Neural progenitor cell (in vitro differentiated cells): ENCODE results near the gene VEZT. TPM values are rescaled to one million over a fixed set of nuclear protein-coding genes. Genes with fewer than 3 reads are reported as not detected.
"Not testable (repeated sequence)": the region's sequence is repeated elsewhere in the genome, so short reads cannot be mapped to it uniquely, and the experiment has no call there.

Source experiments
- DNase-seq: peaks from one replicate; pipeline ENCODE4 v3.0.0-alpha.2; 2016; ENCODE audit warnings: low spot score
- H2AFZ ChIP-seq: fragments of 200-600 bp; sonication (generic); replicated peaks from 2 replicates; pipeline ENCODE4 v1.6.1; 2016; ENCODE audit warnings: antibody characterized with exemption
- H3F3A ChIP-seq: fragments of 200-600 bp; sonication (generic); 2 replicates; pipeline ENCODE4 v1.6.1; 2016; ENCODE audit warnings: antibody characterized with exemption, low read depth
- H3K27ac ChIP-seq: fragments of 200-600 bp; sonication (generic); 2 replicates; pipeline ENCODE4 v1.5.1; 2016; ENCODE audit warnings: mild to moderate bottlenecking
- H3K27me3 ChIP-seq: fragments of 200-600 bp; sonication (generic); 2 replicates; pipeline ENCODE4 v1.6.1; 2016; ENCODE audit warnings: mild to moderate bottlenecking, moderate library complexity
- H3K36me3 ChIP-seq: fragments of 200-600 bp; sonication (generic); 2 replicates; pipeline ENCODE4 v1.5.1; 2016
- H3K4me1 ChIP-seq: fragments of 200-600 bp; sonication (generic); 2 replicates; pipeline ENCODE4 v1.6.1; 2016; ENCODE audit warnings: mixed run types
- H3K4me2 ChIP-seq: fragments of 200-600 bp; sonication (generic); 2 replicates; pipeline ENCODE4 v1.6.1; 2016
- H3K4me3 ChIP-seq: fragments of 200-600 bp; sonication (generic); 2 replicates; pipeline ENCODE4 v1.5.1; 2016
- H3K79me2 ChIP-seq: fragments of 200-600 bp; sonication (generic); 2 replicates; pipeline ENCODE4 v1.6.1; 2016; ENCODE audit warnings: low read depth
- H3K9ac ChIP-seq: fragments of 200-600 bp; sonication (generic); 2 replicates; pipeline ENCODE4 v1.6.1; 2016
- H3K9me3 ChIP-seq: fragments of 200-600 bp; sonication (generic); 2 replicates; pipeline ENCODE4 v1.5.1; 2016; ENCODE audit warnings: low read depth
- H4K20me1 ChIP-seq: fragments of 200-600 bp; sonication (generic); 2 replicates; pipeline ENCODE4 v1.6.1; 2016; ENCODE audit warnings: low read depth
- H3K27ac Mint-ChIP-seq: 3 replicates; pipeline ENCODE4 v1.8.0; 2021; ENCODE audit warnings: mixed read lengths
- H3K27me3 Mint-ChIP-seq: 2 replicates; pipeline ENCODE4 v1.8.0; 2022; ENCODE audit warnings: low read depth, mild to moderate bottlenecking, inconsistent platforms, moderate library complexity, mixed read lengths; ENCODE audit not compliant: insufficient read depth
- H3K36me3 Mint-ChIP-seq: 3 replicates; pipeline ENCODE4 v1.8.0; 2021; ENCODE audit warnings: mixed read lengths
- H3K4me1 Mint-ChIP-seq: 3 replicates; pipeline ENCODE4 v1.8.0; 2021; ENCODE audit warnings: mixed read lengths
- H3K4me3 Mint-ChIP-seq: 3 replicates; pipeline ENCODE4 v1.8.0; 2021; ENCODE audit warnings: mild to moderate bottlenecking, moderate library complexity, mixed read lengths
- H3K9me3 Mint-ChIP-seq: 3 replicates; pipeline ENCODE4 v1.8.0; 2020; ENCODE audit warnings: mixed read lengths
- EZH2 ChIP-seq: fragments of 200-600 bp; sonication (generic); IDR thresholded peaks from 2 replicates; pipeline ENCODE4 v1.6.1; 2017; ENCODE audit warnings: antibody characterized with exemption, mild to moderate bottlenecking, moderate library complexity
- EZH2phosphoT487 ChIP-seq: fragments of 200-600 bp; sonication (generic); IDR thresholded peaks from 2 replicates; pipeline ENCODE4 v1.6.1; 2017; ENCODE audit warnings: antibody characterized with exemption
- total RNA-seq: library from RNA; depleted of rRNA; stranded (reverse); fragments of >200 nt; gene quantifications from 2 replicates; pipeline ENCODE4 v1.2.3, GENCODE V29; 2015; ENCODE audit warnings: low replicate concordance
- TF ChIP-seq, protein P1 (sequence below): fragments of 200-600 bp; sonication (generic); IDR thresholded peaks from 2 replicates; pipeline ENCODE4 v1.5.1; 2017; ENCODE audit warnings: antibody characterized with exemption, mild to moderate bottlenecking

The VEZT gene
- total RNA-seq, 1 donor from 2014 or later: 126 TPM

DNA sequence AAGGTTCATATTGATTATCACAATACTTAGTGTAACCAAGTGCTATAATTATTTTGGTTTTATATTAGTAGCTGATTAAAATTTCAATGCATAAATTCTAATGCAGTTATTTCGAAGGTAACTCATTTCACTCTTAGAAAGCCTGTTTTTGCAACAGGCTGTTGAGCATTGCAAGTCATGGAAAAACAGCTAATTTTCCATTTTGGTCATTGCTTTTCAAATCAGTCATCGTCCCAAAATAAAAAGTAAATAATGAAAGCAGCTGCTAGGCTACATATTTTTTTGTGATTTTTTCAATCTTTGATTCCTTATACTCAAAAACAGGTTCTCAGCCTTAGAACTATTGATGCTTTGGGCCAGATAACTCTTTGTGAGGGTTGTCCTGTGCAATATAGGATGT, 22.9 kb downstream of the VEZT start:
- no peak overlapping the region for H3K4me3 ChIP-seq
- no peak overlapping the region for H2AFZ ChIP-seq
- Mint-ChIP-seq H3K27ac (no peak overlapping the region), H3K4me3 (no peak overlapping the region), H3K9me3 (peaks cover 25% of the 10 kb centered on the region), H3K4me1 (no peaks in the 10 kb centered on the region), H3K27me3 (no peaks in the 10 kb centered on the region), H3K36me3 (peaks cover 38% of the 10 kb centered on the region)
- H3K4me1 ChIP-seq: no peaks in the 10 kb centered on the region
- H3F3A ChIP-seq: no peaks in the 10 kb centered on the region
- peaks cover 27% of the 10 kb centered on the region for H4K20me1 ChIP-seq
- peaks cover 7% of the 10 kb centered on the region for H3K36me3 ChIP-seq
- no peak overlapping the region for H3K27ac ChIP-seq
- H3K9me3 ChIP-seq: no peaks in the 10 kb centered on the region
- H3K9ac ChIP-seq: no peak overlapping the region
- H3K27me3 ChIP-seq: no peaks in the 10 kb centered on the region
- H3K4me2 ChIP-seq: no peak overlapping the region
- TF ChIP-seq EZH2 (no peak), EZH2phosphoT487 (no peak)
- DNase-seq: no peak
- peaks cover 96% of the 10 kb centered on the region for H3K79me2 ChIP-seq

DNA sequence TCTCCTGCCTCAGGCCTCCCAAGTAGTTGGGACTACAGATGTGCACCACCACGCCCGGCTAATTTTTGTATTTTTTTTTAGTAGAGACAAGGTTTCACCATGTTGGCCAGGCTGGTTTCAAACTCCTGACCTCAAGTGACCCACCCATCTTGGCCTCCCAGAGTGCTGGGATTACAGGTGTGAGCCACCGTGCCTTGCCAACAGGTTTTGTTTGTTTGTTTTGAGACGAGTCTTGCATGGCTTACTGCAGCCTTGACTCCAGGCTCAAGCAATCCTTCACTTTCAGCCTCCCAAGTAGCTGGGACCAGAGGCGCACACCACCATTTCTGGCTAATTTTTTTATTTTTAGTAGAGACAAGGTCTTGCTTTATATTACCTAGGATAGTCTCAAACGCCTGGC, 23.5 kb downstream of the VEZT start:
- H2AFZ ChIP-seq, H3K4me1 Mint-ChIP-seq, H3K4me3 Mint-ChIP-seq, H3K9me3 ChIP-seq, H3K27ac Mint-ChIP-seq, H3K4me2 ChIP-seq, H3F3A ChIP-seq, H3K9ac ChIP-seq, DNase-seq, H3K4me3 ChIP-seq, H3K27ac ChIP-seq, H3K27me3 Mint-ChIP-seq, H3K27me3 ChIP-seq, H3K36me3 ChIP-seq, H3K4me1 ChIP-seq: not testable (repeated sequence)
- peaks cover 37% of the 10 kb centered on the region for H3K36me3 Mint-ChIP-seq
- Histone ChIP-seq H3K79me2 (peaks cover 100% of the 10 kb centered on the region), H4K20me1 (peaks cover 30% of the 10 kb centered on the region)
- H3K9me3 Mint-ChIP-seq: peaks cover 22% of the 10 kb centered on the region

DNA sequence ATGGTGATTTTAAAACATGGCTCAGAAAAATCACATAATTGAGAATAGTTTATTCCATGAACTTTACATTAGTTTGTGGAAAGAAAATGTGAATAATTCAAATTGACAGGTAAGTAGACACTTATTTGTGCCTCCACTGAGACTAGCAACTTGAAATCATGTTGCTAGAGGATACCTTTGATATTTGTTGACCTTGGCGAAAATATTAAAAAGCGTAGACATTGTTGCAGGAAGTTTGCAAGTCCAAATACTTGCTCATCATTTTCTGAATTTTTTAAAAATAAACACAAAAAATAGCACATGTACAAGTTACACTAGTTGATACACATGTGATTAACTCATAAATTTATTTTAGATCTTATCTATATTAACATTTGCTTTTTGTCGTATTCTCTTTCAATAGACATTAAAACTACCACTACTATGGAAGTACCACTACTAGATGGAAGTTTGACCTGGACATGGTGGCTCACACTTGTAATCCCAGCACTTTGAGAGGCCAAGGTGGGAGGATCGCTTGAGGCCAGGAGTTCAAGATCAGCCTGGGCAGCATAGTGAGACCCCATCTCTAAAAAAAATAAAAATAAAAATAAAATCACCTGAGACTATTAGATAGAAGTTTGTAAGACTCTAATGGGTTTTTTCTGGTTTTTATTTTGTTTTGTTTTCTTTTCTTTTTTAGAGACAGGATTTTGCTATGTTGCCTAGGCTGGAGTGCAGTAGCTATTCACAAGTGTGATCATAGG, 24.3 kb downstream of the VEZT start:
- Histone ChIP-seq H3K4me3 (no peak overlapping the region), H3K9ac (no peak overlapping the region), H3K79me2 (peaks cover 100% of the 10 kb centered on the region), H3K36me3 (peaks cover 7% of the 10 kb centered on the region), H3K4me1 (no peaks in the 10 kb centered on the region), H3F3A (no peaks in the 10 kb centered on the region), H4K20me1 (peaks cover 31% of the 10 kb centered on the region), H2AFZ (no peak overlapping the region), H3K27me3 (no peaks in the 10 kb centered on the region), H3K27ac (no peak overlapping the region), H3K4me2 (no peak overlapping the region), H3K9me3 (no peaks in the 10 kb centered on the region)
- peaks cover 15% of the 10 kb centered on the region for H3K9me3 Mint-ChIP-seq
- no peak overlapping the region for H3K4me3 Mint-ChIP-seq
- TF ChIP-seq EZH2 (no peak), EZH2phosphoT487 (no peak)
- TF ChIP-seq, protein P1, sequence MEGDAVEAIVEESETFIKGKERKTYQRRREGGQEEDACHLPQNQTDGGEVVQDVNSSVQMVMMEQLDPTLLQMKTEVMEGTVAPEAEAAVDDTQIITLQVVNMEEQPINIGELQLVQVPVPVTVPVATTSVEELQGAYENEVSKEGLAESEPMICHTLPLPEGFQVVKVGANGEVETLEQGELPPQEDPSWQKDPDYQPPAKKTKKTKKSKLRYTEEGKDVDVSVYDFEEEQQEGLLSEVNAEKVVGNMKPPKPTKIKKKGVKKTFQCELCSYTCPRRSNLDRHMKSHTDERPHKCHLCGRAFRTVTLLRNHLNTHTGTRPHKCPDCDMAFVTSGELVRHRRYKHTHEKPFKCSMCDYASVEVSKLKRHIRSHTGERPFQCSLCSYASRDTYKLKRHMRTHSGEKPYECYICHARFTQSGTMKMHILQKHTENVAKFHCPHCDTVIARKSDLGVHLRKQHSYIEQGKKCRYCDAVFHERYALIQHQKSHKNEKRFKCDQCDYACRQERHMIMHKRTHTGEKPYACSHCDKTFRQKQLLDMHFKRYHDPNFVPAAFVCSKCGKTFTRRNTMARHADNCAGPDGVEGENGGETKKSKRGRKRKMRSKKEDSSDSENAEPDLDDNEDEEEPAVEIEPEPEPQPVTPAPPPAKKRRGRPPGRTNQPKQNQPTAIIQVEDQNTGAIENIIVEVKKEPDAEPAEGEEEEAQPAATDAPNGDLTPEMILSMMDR: no peak
- H3K4me1 Mint-ChIP-seq: no peaks in the 10 kb centered on the region
- H3K36me3 Mint-ChIP-seq: peaks cover 30% of the 10 kb centered on the region
- H3K27ac Mint-ChIP-seq: no peak overlapping the region
- DNase-seq: no peak
- no peaks in the 10 kb centered on the region for H3K27me3 Mint-ChIP-seq

GRCh38 chr12:95243497-95244183, 26.0 kb downstream of the VEZT start:
- Histone ChIP-seq H3F3A (no peaks in the 10 kb centered on the region), H3K9ac (no peak overlapping the region), H3K4me1 (no peaks in the 10 kb centered on the region), H4K20me1 (peaks cover 43% of the 10 kb centered on the region), H3K27ac (no peak overlapping the region), H3K9me3 (no peaks in the 10 kb centered on the region), H2AFZ (no peak overlapping the region), H3K4me2 (no peak overlapping the region), H3K36me3 (peaks cover 7% of the 10 kb centered on the region), H3K79me2 (peaks cover 100% of the 10 kb centered on the region), H3K4me3 (no peak overlapping the region), H3K27me3 (no peaks in the 10 kb centered on the region)
- Mint-ChIP-seq H3K27ac (no peak overlapping the region), H3K27me3 (no peaks in the 10 kb centered on the region), H3K4me3 (no peak overlapping the region), H3K9me3 (peaks cover 4% of the 10 kb centered on the region), H3K4me1 (no peaks in the 10 kb centered on the region), H3K36me3 (peaks cover 21% of the 10 kb centered on the region)
- DNase-seq: no peak
- no peak for TF ChIP-seq EZH2phosphoT487
- TF ChIP-seq, protein P1: no peak
- TF ChIP-seq EZH2: no peak
